H1 (cell line): Measurements from ENCODE around the gene TRDMT1. TPM values are rescaled to one million over a fixed set of nuclear protein-coding genes. Genes with fewer than 3 reads are reported as not detected.

Source experiments
- CTCF ChIA-PET: fragments of 300-600 bp; sonication (Branson Sonifier 250); formaldehyde crosslinking; loops from one replicate; lab custom pipeline; 2021; ENCODE audit not compliant: partially characterized antibody; lab: Charles Lee
- POLR2A ChIA-PET: fragments of 300-600 bp; sonication (Branson Sonifier 250); formaldehyde crosslinking; loops from one replicate; lab custom pipeline; 2021; ENCODE audit warnings: inconsistent platforms; ENCODE audit not compliant: partially characterized antibody; lab: Charles Lee
- DNase-seq, 2 experiments: peaks; one replicate each; pipeline versions ENCODE4 v3.0.0 to v3.0.0-alpha.2; 2010 to 2022; ENCODE audit warnings: low spot score in 2 of 2, low read depth in 1 of 2, mixed read lengths in 1 of 2
- FAIRE-seq: peaks from 2 replicates; lab custom pipeline; 2011; peaks lifted over from hg19 to GRCh38; lab: Jason Lieb, UNC
- H2AFZ ChIP-seq: 2 replicates; pipeline ENCODE4 v1.8.1; 2012; ENCODE audit warnings: low read length, inconsistent platforms
- H2AK5ac ChIP-seq: 2 replicates; pipeline ENCODE4 v1.6.1; 2013; ENCODE audit warnings: low read depth, low read length
- H2BK120ac ChIP-seq: replicated peaks from 2 replicates; pipeline ENCODE3; 2013; ENCODE audit warnings: low read depth, low read length, inconsistent platforms
- H2BK12ac ChIP-seq: 2 replicates; pipeline ENCODE4 v1.6.1; 2013; ENCODE audit warnings: low read depth, low read length
- H2BK15ac ChIP-seq: 2 replicates; pipeline ENCODE4 v1.6.1; 2013; ENCODE audit warnings: low read length
- H2BK20ac ChIP-seq: 2 replicates; pipeline ENCODE4 v1.6.1; 2013; ENCODE audit warnings: low read length
- H2BK5ac ChIP-seq: 2 replicates; pipeline ENCODE4 v1.6.1; 2013; ENCODE audit warnings: low read depth, low read length
- H3K14ac ChIP-seq: 2 replicates; pipeline ENCODE4 v1.6.1; 2013; ENCODE audit warnings: inconsistent platforms; ENCODE audit not compliant: insufficient read length
- H3K18ac ChIP-seq: 2 replicates; pipeline ENCODE4 v1.6.1; 2013; ENCODE audit warnings: low read length; ENCODE audit errors: extremely low read depth
- H3K23ac ChIP-seq: 2 replicates; pipeline ENCODE4 v1.6.1; 2013; ENCODE audit warnings: inconsistent platforms; ENCODE audit not compliant: insufficient read length
- H3K23me2 ChIP-seq: 2 replicates; pipeline ENCODE4 v1.6.1; 2013; ENCODE audit warnings: low read depth, low read length
- H3K27ac ChIP-seq: 2 replicates; pipeline ENCODE4 v1.6.1; 2011; ENCODE audit warnings: low read depth, low read length, inconsistent platforms
- H3K27me3 ChIP-seq, 4 experiments: replicated peaks in 1 of 4; 1 replicate in 1 of 4; 2 replicates in 3 of 4; pipeline versions ENCODE4 v1.6.1 to v1.8.1; 2011 to 2013; ENCODE audit warnings: low read length in 3 of 4, mild to moderate bottlenecking in 3 of 4, inconsistent platforms in 2 of 4, mixed read lengths in 2 of 4, moderate library complexity in 1 of 4; ENCODE audit not compliant: control insufficient read depth in 3 of 4, insufficient read depth in 3 of 4; ENCODE audit errors: extremely low read depth in 1 of 4
- H3K36me3 ChIP-seq, 4 experiments: 2 replicates each; pipeline versions ENCODE4 v1.6.1 to v1.8.1; 2011 to 2013; ENCODE audit warnings: mild to moderate bottlenecking in 4 of 4, low read length in 3 of 4, moderate library complexity in 2 of 4, control low read depth in 1 of 4, inconsistent platforms in 1 of 4; ENCODE audit not compliant: insufficient read depth in 4 of 4, control insufficient read depth in 2 of 4
- H3K4ac ChIP-seq: replicated peaks from 2 replicates; pipeline ENCODE3; 2013; ENCODE audit warnings: low read length, low read depth, mixed read lengths, inconsistent platforms; ENCODE audit not compliant: insufficient read length
- H3K4me1 ChIP-seq, 4 experiments: replicated peaks in 1 of 4; 1 replicate in 1 of 4; 2 replicates in 3 of 4; pipeline versions ENCODE4 v1.6.1 to v1.8.1; 2011 to 2013; ENCODE audit warnings: low read length in 3 of 4, inconsistent platforms in 2 of 4, mixed read lengths in 1 of 4; ENCODE audit not compliant: insufficient read depth in 4 of 4, control insufficient read depth in 3 of 4
- H3K4me2 ChIP-seq, 2 experiments: 2 replicates each; pipeline versions ENCODE4 v1.6.1 to v1.8.1; 2011 to 2013; ENCODE audit warnings: low read depth in 2 of 2, low read length in 2 of 2, control low read depth in 1 of 2, inconsistent platforms in 1 of 2, mild to moderate bottlenecking in 1 of 2; ENCODE audit not compliant: insufficient read depth in 1 of 2
- H3K4me3 ChIP-seq, 4 experiments: fragments of 200-600, 300-600 bp in 1 of 4; sonication (generic), shearing (Covaris generic), sonication (Bioruptor Twin) in 1 of 4; 2 replicates each; pipeline versions ENCODE4 v1.5.1 to v1.8.1; 2011 to 2016; ENCODE audit warnings: low read length in 4 of 4, low read depth in 3 of 4, control low read depth in 2 of 4, inconsistent platforms in 2 of 4, mild to moderate bottlenecking in 2 of 4, mixed read lengths in 1 of 4, moderate library complexity in 1 of 4; ENCODE audit not compliant: insufficient read depth in 2 of 4; ENCODE audit errors: extremely low read depth in 1 of 4
- H3K56ac ChIP-seq: replicated peaks from 2 replicates; pipeline ENCODE3; 2013; ENCODE audit warnings: low read depth, mild to moderate bottlenecking, mixed read lengths, low read length, inconsistent platforms; ENCODE audit not compliant: insufficient read length
- H3K79me1 ChIP-seq: 2 replicates; pipeline ENCODE4 v1.6.1; 2013; ENCODE audit warnings: low read depth, low read length, control low read depth
- H3K79me2 ChIP-seq, 2 experiments: 2 replicates each; pipeline versions ENCODE4 v1.6.1 to v1.8.1; 2012 to 2013; ENCODE audit warnings: low read length in 2 of 2, mild to moderate bottlenecking in 2 of 2, inconsistent platforms in 1 of 2; ENCODE audit not compliant: insufficient read depth in 2 of 2, control insufficient read depth in 1 of 2
- H3K9ac ChIP-seq, 4 experiments: replicated peaks in 1 of 4; 1 replicate in 1 of 4; 2 replicates in 3 of 4; pipeline versions ENCODE4 v1.6.1 to v1.8.1; 2011 to 2013; ENCODE audit warnings: low read depth in 3 of 4, low read length in 3 of 4, control low read depth in 2 of 4, mild to moderate bottlenecking in 2 of 4, moderate library complexity in 2 of 4, inconsistent platforms in 1 of 4; ENCODE audit errors: extremely low read depth in 1 of 4
- H3K9me3 ChIP-seq, 2 experiments: 2 replicates each; pipeline versions ENCODE4 v1.6.1 to v1.8.1; 2012 to 2013; ENCODE audit warnings: mild to moderate bottlenecking in 2 of 2, moderate library complexity in 2 of 2, control low read depth in 1 of 2, inconsistent platforms in 1 of 2, low read depth in 1 of 2, low read length in 1 of 2, mixed read lengths in 1 of 2; ENCODE audit not compliant: insufficient read depth in 2 of 2
- H4K20me1 ChIP-seq, 2 experiments: replicated peaks in 1 of 2; 2 replicates each; pipeline versions ENCODE3 to v1.8.1; 2011 to 2013; ENCODE audit warnings: inconsistent platforms in 2 of 2, low read length in 2 of 2, mild to moderate bottlenecking in 1 of 2; ENCODE audit not compliant: insufficient read depth in 2 of 2, control insufficient read depth in 1 of 2
- H4K5ac ChIP-seq: 2 replicates; pipeline ENCODE4 v1.6.1; 2013; ENCODE audit warnings: low read length, low read depth, mixed read lengths, inconsistent platforms; ENCODE audit not compliant: insufficient read length
- H4K8ac ChIP-seq: 2 replicates; pipeline ENCODE4 v1.8.0; 2013; ENCODE audit warnings: mild to moderate bottlenecking, moderate library complexity, low read length, inconsistent platforms; ENCODE audit not compliant: insufficient read depth; ENCODE audit errors: extremely low read depth
- H4K91ac ChIP-seq: replicated peaks from 2 replicates; pipeline ENCODE3; 2013; ENCODE audit warnings: low read length, mixed read lengths, inconsistent platforms; ENCODE audit not compliant: insufficient read length
- CEBPB ChIP-seq: IDR thresholded peaks from 2 replicates; pipeline ENCODE4 v1.6.1; 2012; ENCODE audit warnings: low read depth, low read length
- EGR1 ChIP-seq: IDR thresholded peaks from 2 replicates; pipeline ENCODE4 v1.6.1; 2011; ENCODE audit warnings: low read depth, low read length, borderline replicate concordance
- GABPA ChIP-seq: IDR thresholded peaks from 2 replicates; pipeline ENCODE4 v1.6.1; 2011; ENCODE audit warnings: mild to moderate bottlenecking, low read length, moderate library complexity, borderline replicate concordance; ENCODE audit not compliant: insufficient read depth
- KDM4A ChIP-seq: IDR thresholded peaks from one replicate; pipeline ENCODE4 v1.7.1; 2012; ENCODE audit warnings: low read depth, mild to moderate bottlenecking, moderate library complexity, low read length, inconsistent platforms; ENCODE audit not compliant: severe bottlenecking
- NANOG ChIP-seq: IDR thresholded peaks from 2 replicates; pipeline ENCODE4 v1.6.1; 2011; ENCODE audit warnings: low read length, low read depth, mild to moderate bottlenecking, inconsistent platforms; ENCODE audit not compliant: insufficient read depth, poor library complexity, severe bottlenecking
- WGBS, 2 experiments: shearing (Covaris generic) in 1 of 2; methylation state at CpG; one replicate each; pipeline versions ENCODE4 v1.1.6 to v1.1.7; 2013 to 2015; ENCODE audit warnings: low lambda C conversion rate in 2 of 2, mixed read lengths in 2 of 2, inconsistent platforms in 1 of 2, low coverage in 1 of 2, missing lambda C conversion rate in 1 of 2; ENCODE audit not compliant: insufficient replicate concordance in 2 of 2, insufficient coverage in 1 of 2, insufficient read length in 1 of 2; ENCODE audit errors: extremely low coverage in 1 of 2, missing lambda C conversion rate in 1 of 2; 5-methylcytosine and 5-hydroxymethylcytosine counted together
- polyA plus RNA-seq, 7 experiments: library from polyadenylated mRNA; depleted of rRNA in 3 of 7; stranded (reverse) in 5 of 7; unstranded in 2 of 7; fragments of >200 nt in 5 of 7; fragments of 200-250 nt in 2 of 7; gene quantifications; 1 replicate in 5 of 7; 2 replicates in 1 of 7; 4 replicates in 1 of 7; pipeline versions ENCODE4 v1.2.1 to v1.2.3, GENCODE V29; 2011 to 2013; ENCODE audit warnings: missing spikeins in 2 of 7, mixed read lengths in 2 of 7
- total RNA-seq: library from RNA; stranded (reverse); fragmentation: NEBNext Ultra II Directional; extraction: Animal tissue kit (Norgen Biotek cat#: 25700); gene quantifications from 2 replicates; pipeline ENCODE4 v1.2.1, GENCODE V29; 2021

Gene TRDMT1
- total and polyA plus RNA-seq, 2 of the 8 experiments (the other 6 are each of a cell fraction or from before 2014, with no cell fraction given), result 7.4 to 21.4 TPM

DNA sequence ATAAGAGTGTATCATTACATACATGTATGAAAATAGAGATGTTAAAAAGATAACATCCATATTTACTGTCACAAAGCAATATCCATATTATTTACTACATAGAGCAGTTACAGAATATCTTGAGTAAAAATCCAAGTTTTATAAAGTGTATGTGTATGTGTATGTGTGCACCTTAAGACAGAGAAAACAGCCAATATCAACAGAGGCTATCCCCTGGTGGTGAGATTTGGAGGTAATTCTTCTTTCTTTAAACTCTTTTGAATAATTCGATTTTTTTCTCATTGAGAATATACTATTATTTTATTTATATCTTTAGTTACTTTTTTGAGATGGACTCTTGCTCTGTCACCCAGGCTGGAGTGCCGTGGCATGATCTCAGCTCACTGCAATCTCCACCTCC, 18.4 kb downstream of the TRDMT1 start:
- H2BK5ac ChIP-seq, result no peak overlapping the region
- H2BK15ac ChIP-seq, result no peak overlapping the region
- no peaks in the 10 kb centered on the region for H3K9me3 ChIP-seq
- H3K36me3 ChIP-seq, result no peaks in the 10 kb centered on the region
- peaks cover 0 to 3% (median 0%) of the 10 kb centered on the region in 4 experiments; a peak in 3 of 7 replicates for H3K4me1 ChIP-seq
- no peak overlapping the region for H3K23ac ChIP-seq
- no peak overlapping the region for H4K8ac ChIP-seq
- no peak overlapping the region for H4K91ac ChIP-seq
- no peak for FAIRE-seq
- no peak overlapping the region for H2BK20ac ChIP-seq
- POLR2A ChIA-PET, result interaction anchor here (1.2 to 1.8 kb wide), 2 partner anchors 9 to 18 kb away, joined by 4 read pairs; partner anchors contain the start of gene TRDMT1
- no peak overlapping the region for H3K9ac ChIP-seq
- CTCF ChIA-PET, result interaction anchor here (1.8 to 1.9 kb wide), 2 partner anchors 12 to 15 kb away, joined by 4 read pairs; no protein-coding TSS in a partner anchor
- H3K27me3 ChIP-seq, result no peaks in the 10 kb centered on the region
- no peak overlapping the region for H3K4me2 ChIP-seq
- H2AK5ac ChIP-seq, result no peak overlapping the region
- 93% methylated on average over 2 of the region's 2 CpGs; no CpG with 5 or more reads in 1 of the 2 experiments for whole genome bisulfite sequencing, 2 experiments
- H3K14ac ChIP-seq, result no peak overlapping the region
- H2BK120ac ChIP-seq, result no peak overlapping the region
- DNase-seq, result no peak
- H2BK12ac ChIP-seq, result no peak overlapping the region
- H3K56ac ChIP-seq, result no peak overlapping the region
- no peaks in the 10 kb centered on the region for H4K20me1 ChIP-seq
- H3K79me1 ChIP-seq, result no peaks in the 10 kb centered on the region; the same call in 1 of the 2 replicates
- H3K18ac ChIP-seq, result no peak overlapping the region
- H2AFZ ChIP-seq, result no peak overlapping the region
- H3K27ac ChIP-seq, result no peak overlapping the region
- H3K4ac ChIP-seq, result no peak overlapping the region
- no peak overlapping the region for H4K5ac ChIP-seq
- no peaks in the 10 kb centered on the region for H3K23me2 ChIP-seq
- peaks cover 0 to 23% of the 10 kb centered on the region in 2 experiments; a peak in 3 of 4 replicates for H3K79me2 ChIP-seq
- no peak overlapping the region for H3K4me3 ChIP-seq
- TF ChIP-seq CEBPB (no peak), KDM4A (no peak), EGR1 (no peak), GABPA (no peak), NANOG (no peak)
